CD4-positive, alpha-beta T cell treated with Interleukin-6 at 100 ng/mL for 8 hours (primary cell): ENCODE measurements around the gene GRAMD1B.

Experiments
- DNase-seq: peaks from one replicate; pipeline ENCODE4 v3.0.0-alpha.2; 2020; ENCODE audit warnings: mixed read lengths, low spot score

Gene GRAMD1B

DNA sequence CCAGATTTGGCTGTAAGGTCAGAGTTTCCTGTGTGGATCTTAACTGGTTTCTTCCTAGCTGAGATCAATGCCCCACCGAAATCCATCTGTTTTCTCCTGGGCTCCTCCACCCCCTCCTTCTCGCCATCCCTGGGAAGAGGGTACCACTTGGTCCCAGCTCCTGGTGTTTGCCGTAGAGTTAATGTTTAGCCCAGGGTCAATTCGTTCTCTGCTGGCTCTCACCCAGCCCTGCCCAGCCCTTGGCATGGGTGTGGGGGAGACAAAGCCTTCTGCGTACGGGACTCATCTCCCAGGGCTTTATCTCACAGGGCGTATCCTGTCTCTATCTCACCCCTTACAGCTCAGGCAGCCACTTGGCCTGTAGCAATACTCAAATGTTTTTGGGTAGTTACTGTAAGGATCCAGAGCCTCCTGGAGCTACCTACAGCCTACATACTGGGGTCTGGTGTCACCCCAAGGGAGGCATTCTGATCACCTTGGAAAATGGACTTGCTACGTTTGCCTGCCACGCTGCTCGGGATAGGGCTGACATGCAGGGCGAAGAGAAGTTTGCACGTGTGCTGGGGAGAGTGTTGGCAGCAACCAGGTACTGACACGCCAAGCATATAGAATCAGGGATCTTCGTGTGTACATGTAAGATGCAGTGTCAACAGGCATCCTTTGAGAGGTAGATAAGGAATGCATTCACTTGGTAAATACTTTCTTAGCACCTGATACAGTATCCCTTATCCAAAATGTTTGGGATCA is 158.2 kb downstream of the GRAMD1B start:
- DNase-seq: no peak

DNA sequence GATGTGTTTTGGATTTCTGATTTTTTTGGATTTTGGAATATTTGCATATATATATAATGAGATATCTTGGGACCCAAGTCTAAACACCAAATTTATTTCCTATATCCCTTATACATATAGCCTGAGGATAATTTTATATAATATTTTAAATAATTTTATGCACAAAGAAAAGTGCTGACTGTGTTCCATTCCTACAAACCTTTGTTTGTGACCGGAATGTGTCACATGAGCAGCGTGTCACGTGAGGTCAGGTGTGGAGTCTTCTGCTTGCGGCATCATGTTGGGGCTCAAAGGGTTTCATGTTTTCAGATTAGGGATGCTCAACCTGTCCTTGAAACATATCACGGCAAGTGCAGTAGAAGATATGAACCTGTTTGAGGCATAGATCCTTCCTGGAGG is 158.8 kb downstream of the GRAMD1B start:
- no peak for DNase-seq

DNA sequence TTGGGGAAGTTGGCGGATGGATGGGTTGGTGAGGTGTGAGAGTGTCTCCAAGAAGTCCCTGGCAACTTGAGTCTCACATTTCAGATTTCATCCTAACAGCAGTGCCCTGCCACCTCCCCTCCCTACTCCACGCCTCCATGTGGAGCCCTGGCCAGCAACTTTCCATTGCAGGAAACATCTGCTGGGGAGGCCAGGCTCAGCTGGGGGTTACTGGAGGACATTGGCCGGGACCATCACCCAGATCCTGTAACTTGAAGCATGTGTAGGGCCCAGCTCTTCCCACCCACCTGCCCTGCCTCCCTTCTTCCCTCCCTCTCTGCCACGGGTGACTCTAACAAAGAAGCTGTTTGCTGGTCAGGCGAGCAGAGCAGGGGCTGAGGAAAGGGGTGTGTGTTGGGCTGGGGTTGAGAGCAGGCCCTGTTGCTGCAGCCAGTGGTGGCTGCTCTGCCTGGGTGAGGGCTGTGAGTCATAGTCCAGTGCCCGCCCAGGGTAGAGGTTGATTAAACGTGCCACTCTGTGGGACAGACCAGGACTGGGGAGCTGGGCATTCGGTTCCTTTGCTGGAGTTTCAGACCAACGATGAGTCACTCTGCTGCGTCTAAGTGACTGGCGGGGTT is 160.3 kb downstream of the GRAMD1B start:
- DNase-seq: no peak

DNA sequence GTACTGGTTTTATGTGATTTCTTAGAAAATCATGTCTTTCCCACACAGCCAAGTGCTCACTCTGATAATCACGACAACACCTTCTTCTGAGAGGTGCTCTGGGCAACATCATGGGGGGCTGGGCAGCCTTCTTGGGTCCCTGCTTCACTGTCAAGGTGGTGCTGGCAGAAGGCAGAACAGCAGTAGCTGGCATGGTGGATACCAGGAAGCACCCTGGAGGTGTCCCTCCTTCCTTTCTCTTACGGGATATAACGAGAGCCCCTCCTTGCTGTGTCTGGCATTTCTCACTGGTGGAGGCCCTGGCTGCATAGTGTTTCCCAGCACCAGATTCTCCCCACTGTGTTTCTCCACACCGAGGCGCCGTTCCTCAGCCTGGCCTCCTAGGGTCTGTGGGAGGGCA is 163.5 kb downstream of the GRAMD1B start:
- no peak for DNase-seq

DNA sequence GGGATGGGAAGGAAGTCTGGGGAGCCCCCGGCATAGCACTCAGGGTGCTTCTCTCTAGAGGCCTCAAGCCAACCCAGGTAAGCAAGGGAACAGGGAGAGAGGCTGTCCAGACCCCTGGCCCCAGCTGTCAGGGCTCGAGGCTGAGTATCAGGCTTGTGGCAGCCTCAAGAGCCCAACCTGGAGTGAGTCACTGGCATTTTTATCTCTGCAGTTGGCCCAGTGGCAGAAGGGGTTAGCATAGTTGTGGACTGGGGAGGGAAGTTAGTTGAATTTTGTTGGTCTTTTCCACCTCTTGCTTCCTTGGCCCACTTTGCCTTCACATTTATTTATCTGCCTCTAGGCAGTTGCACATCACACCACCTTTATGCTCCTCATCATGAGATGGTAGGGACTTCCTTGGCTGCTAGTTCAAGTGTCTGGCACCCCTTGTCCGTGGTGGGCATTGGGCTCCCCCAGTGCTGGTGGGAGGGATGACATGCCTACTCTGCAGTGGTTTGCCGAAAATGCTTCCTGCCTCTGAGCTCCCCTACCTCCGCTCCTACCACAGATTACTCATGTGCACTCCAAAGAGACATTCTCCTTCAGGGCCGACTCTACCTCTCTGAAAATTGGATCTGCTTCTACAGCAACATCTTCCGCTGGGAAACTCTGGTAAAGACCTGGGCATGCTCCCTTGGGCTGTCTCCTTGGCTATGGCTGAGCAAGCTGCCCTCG is 164.3 kb downstream of the GRAMD1B start:
- DNase-seq: no peak

DNA sequence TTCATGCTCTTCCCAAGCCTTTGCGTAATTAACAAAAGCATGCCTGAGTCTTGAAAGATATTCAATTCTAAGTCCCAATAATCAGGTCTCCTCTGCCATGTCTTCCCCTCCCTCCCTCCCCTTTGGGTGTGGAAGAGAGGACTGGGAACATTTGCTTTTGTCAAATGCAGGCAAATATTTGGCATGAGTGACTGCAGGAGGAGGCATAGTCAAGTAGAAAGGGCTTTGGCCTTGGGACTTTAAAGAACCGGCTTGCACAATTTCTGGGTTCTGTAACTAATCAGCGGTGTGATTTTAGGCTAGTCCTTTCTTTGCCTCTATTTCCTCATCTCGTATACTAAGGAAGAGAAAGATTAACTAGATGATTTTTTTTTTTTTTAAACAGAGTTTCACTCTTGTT is 164.9 kb downstream of the GRAMD1B start:
- DNase-seq: no peak

DNA sequence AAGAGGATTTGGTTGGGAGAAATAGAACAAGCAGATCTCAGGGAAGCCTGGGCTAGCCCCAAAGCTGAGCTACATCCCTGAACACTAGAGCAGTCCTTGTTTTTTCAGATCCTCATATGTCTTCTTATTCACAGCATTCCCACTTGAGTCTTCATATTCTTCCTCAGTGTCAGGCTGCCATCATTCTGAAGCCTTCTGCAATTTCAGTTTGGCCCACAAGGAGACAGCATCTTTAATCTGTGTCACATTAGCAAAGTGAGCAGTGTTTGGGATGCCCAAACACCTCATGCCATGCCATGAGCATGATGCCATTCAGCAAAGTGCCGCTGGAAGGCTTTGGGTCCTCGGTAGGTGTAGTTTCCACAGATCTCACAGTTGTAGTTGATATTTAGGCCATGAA is 167.8 kb downstream of the GRAMD1B start:
- DNase-seq: no peak

DNA sequence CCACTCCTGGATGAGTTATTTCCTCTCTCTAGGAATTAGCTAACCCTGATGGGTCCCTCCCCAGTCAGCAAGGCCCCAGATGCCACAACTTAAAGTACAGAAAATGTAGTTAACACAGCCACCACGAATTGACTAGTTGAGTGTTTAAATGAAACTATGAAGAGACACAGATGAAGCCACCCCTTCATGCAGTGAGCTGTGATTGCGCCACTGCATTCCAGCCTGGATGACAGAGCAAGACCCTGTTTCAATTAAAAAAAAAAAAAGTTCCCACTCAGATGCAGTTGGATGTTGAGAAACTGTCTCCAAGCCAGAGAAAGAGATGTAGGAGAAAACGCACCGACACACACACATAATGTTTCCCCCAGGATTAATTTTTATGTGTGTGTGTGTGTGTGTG is 171.1 kb downstream of the GRAMD1B start:
- DNase-seq: no peak

DNA sequence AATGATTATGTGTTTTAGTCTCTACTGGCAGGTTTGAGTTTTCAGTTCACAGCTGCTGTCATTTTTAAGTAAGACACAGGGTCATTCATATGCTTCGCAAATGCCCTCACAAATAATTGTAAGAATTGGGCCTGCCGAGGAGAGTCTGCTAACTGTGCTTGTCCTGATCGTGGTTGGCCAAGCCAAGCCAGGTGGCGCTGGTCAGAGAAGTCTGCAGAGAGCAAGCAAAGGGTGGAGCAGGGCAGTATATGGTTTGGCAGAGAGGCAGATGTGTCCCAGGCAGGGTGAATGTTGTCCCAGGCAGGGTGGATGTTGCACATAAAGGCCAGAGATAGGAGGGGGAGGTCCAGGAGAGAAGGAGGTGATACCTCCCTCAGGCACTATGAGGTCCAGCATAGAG is 171.7 kb downstream of the GRAMD1B start:
- DNase-seq: no peak

DNA sequence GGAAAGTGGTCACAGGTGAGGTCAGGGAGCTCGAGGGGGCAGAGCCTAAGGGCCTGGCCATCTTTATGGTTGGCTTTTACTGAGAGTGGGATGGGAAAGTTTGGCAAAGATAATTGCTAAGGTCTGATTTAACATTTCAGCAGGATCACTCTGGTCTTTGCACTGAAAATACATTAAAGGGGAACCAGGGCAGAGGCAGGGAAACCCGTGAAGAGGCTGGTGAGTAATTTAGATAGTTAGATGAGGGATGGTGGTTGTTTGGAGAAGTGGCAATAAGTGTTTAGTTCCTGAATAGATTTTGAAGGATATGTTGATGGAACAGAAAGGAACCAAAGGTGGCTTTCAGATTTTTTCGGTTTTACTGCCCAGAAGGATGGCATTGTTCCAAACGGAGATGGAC is 173.6 kb downstream of the GRAMD1B start:
- DNase-seq: no peak

DNA sequence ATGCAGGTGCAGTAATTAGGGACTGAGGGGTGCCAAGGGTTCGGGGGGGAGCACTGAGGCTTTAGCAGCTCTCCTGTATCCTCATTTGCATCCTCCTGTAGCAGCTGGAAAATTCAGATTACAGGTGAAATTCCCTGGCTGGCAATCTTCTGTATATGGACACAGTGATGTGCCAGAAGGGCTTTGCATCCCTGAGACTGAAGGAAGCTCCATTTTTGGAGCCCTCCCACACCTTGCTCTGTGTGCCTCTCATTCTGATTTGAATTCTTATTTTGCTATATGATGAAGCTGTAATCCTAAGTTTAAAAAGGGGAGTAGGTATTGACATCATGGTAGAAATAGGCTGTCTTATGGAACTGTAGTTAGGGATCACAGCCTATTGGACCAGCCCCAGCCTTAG is 177.7 kb downstream of the GRAMD1B start:
- DNase-seq: no peak

DNA sequence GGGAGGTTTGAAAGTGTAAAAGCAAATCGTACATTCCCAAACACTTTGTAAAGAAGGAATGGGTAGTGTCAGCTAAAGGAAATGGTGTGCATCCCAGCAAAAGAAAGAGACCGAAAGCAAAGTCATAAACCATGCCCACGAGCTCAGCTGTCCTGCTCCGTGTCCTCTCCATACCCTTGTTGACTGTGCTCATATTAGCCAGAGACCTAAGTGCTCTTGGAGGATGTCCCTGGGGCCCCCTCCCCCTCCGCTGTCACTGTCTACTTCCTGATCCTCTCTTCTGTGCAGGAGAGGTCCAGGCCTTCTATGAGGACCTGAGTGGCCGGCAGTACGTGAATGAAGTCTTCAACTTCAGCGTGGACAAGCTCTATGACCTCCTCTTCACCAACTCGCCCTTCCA is 178.3 kb downstream of the GRAMD1B start:
- DNase-seq: no peak

DNA sequence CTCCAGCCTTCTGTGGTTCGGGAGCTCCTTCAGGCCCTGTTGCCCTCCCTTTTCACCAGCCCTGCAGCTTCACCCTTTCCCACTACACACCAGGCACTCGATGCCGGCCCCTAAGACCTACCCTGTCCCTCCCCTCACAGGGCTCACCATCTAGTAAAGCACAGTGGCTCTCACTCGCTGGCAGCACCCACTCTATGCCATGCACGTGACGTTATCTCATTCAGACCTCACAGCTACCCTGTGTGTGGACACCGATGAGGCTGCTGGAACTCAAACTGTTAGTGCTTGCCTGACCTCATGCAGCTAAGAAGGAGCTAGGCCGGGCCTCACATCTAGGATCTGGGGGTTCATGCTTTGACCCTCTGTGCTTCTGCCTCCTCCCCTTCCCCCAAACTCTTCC is 178.9 kb downstream of the GRAMD1B start:
- no peak for DNase-seq

DNA sequence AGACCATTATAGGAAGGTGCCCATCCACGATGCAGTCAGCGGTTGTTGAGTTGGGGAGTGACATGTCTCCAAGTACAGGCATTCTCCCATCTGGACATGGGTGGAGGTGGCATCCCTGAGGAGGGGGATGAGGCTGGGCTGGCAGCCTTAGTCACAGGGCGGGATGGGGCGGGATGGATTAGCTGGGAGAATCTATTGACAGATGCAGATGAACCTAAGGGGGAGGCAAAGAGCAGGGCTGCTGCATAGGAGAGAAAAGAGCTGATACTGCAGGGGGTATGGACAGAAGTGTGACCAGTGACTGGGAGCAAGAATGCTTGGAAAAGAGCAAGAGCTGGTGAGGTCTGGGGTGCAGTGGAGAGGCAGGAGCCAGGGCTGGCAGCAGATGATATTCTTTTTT is 181.6 kb downstream of the GRAMD1B start:
- DNase-seq: no peak

DNA sequence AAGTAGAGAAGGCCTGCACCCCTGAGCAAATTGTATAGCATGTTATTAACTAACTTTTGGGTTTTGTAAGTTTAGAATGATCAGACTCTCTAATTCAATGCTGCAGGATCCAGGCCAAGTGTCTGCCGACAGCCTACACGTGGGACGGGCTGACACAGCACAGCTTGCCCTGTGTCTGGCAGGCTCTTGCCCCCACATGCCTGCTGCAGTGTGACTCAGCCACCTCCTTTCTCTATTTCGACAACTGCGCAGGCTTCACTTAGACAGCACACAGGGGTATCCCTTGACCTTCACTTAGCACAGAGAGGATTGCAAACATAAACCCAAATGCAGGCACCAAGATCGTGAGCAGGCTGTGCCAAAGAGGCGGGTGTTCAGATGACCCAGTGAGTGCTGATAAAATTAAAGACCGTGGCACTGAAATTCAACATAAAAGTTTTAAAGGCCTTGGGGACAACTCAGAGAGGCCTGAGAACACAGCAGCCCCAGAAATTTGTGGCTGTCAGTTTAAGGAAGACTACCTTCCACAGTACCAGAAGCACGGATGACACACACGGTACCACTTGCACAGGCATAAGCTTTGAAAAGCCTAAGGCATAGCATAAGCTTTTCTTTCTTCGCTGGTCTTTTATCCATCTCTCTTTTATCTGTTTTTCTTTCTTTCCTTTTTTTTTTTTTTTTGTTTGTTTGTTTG is 186.6 kb downstream of the GRAMD1B start:
- DNase-seq: no peak

DNA sequence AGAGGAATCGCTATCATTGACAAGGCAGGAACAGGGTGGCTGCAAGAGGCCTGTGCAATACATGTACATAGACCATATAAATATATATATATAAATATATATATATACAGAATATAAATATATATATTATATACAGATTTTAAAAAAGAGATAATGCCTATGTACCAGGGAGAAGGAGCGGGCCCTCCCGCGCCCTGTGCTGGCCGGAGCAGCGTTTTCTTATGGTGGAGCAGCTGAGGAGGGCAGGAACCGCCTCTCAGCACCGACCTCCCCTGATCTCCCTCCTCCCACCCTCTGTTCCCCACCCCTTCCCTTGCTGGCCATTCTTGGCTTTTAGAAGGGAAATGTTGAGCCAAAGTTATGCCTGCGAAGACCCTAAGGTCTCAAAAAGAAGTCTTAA is 192.5 kb downstream of the GRAMD1B start:
- DNase-seq: no peak

DNA sequence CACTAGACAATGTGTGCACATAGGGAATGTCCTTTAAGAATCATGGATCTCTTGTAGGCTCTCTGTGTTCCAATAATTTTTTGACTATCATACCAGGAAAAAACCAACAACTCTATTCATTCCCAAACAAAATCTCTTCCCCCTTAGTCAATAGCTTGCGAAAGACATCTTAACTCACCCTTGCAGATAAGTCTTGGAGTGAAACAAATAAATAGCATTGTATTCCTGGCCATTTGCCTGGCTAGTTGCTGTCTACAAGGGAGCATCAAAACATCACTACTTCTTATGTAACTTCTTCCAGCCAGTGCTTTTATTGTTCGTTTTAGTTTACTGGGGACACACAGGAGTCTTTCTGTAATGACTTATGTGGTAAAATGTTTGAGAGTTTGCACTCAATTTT is 194.9 kb downstream of the GRAMD1B start:
- DNase-seq: no peak

DNA sequence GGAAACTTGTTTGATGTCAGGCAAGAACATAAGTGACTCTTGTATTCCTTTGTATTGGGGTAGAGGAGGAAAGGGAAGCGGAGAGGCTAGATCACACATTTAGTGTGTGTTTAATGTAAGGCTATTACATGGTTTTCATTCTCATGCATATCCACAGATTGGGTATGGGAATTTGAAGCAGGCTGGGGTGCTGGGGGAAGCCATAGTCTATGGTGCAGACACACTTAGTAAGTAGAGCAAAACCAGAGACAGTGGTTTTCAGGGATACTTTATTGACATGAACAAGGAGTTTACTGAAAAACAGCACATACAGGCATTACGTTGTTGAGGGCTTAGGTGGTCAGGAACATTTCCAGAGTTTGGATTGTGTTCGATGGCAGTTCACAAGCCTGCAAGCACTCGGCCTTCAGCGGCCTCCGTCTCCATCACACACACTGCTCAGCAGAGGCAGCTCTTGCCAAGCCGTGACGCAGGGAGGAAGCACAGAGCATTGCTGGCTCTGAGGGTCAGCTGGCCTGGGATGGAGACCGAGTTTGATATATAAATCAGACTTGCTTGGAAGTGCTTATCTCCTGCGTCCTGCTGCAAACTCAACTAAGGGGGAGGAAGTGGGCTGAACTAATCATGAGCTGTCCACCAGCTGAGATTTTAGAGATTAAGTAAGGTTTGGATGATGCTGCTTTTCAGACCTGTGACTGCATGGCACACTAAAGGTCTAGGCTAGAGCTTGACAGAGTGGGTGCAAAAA is 199.0 kb downstream of the GRAMD1B start:
- DNase-seq: no peak

DNA sequence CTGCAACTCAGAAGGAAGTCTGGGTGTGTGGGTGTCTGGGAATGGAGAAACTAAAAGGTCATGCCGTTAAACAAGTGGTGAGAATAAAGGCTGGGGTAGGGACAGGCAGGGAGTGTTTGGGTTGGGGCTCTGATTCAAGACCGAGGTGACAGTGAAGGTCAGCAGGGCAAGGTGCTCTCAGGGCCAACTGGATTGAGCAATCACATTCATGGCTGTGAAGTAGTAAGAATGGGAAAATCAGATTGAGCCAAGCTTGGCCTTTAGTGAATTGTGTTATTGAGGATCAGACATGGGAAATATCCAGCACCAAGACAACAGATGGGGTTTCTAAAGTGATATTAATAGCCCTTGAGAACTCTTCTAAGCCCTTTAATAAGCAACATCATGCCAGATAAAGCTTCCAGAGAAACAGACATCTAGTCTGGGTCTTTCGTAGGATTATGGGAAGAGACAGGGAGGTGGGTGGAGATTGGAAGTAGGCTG is 200.1 kb downstream of the GRAMD1B start:
- DNase-seq: no peak

DNA sequence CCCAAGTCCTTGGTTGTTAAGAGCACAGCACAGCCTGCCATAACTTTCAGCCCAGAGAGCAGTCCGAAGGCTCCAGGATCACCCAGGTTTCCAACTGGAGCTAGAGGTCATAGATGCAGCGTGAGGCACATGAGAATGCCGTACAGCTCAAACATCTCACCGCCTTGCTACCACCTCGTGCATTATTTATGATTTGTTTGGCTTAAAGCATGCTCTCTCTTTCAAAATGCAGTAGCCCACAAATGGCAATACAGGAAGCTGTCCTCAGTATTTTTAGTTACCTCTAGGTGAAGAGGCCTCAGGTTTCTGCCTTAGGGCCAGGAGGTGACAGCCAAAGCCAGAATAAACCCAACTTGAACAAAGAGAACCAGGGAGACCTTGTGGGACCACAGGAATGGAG is 210.0 kb downstream of the GRAMD1B start:
- DNase-seq: no peak

DNA sequence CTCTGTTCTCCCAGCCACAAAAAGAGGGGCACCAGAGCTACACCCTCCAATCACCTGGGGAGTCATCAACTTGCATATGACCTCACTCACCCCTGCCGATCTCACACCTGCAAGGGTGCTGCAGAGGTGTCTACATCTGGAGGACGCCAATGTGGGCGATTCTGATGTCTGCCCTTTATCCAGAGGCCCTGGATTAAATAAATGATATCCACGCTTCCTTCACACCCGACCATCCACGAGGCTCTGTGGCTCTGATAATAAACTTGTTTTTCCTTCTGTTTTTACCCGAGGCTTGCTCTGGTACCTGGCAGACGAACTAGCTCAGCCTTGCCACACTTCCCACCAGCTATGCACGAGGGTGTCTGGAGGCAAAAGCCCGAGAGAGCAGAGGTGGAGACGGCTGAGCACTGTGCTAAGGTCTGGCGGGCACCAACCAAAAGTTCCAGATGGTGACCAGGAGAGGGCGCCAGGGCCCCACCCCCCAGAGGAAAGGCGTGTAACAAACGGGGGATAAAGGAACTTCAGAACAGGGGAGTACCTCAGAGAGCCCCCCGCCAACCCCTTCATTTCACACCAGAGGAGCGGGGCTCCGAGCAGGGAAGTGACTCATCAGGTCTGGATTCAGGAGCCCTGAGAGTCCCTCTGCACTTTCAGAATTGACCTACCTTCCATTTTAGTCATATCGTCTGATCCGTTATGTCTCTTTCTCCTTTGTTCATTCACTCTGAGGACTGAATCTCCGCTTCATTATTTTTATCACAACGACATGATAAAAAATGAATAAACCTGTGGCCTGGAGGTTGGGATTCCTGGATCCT is 210.8 kb downstream of the GRAMD1B start:
- peak; percentile 11 for DNase-seq
